GM20000 (cell line): ENCODE data around the gene XRCC6.
"Not testable (repeated sequence)": the region's sequence is repeated elsewhere in the genome, so short reads cannot be mapped to it uniquely, and the experiment has no call there.

ENCODE experiments used
- DNase-seq: peaks from one replicate; pipeline ENCODE4 v3.0.0; 2012; ENCODE audit warnings: low spot score
- CTCF ChIP-seq: IDR thresholded peaks from 2 replicates; pipeline ENCODE4 v1.5.1; 2012; ENCODE audit warnings: mild to moderate bottlenecking, control low read depth; ENCODE audit errors: extremely low read depth, missing control alignments

XRCC6 gene

GRCh38 chr22:41657709-41658108, 36.6 kb downstream of the XRCC6 start:
- TF ChIP-seq CTCF = no peak
- DNase-seq = no peak

- DNase-seq = no peak
- no peak for TF ChIP-seq CTCF
These were observed 37.8 kb downstream of the XRCC6 start for GRCh38 chr22:41658869-41659268.

GRCh38 chr22:41659941-41660340, 38.8 kb downstream of the XRCC6 start:
- no peak for DNase-seq
- no peak for TF ChIP-seq CTCF

- DNase-seq = no peak
- no peak for TF ChIP-seq CTCF
These were observed 39.3 kb downstream of the XRCC6 start for GRCh38 chr22:41660416-41660815.

- no peak for DNase-seq
- no peak for TF ChIP-seq CTCF
These were observed 40.0 kb downstream of the XRCC6 start for GRCh38 chr22:41661088-41661487.

- DNase-seq = no peak
- TF ChIP-seq CTCF = no peak
These were observed 40.6 kb downstream of the XRCC6 start for GRCh38 chr22:41661713-41662112.

- DNase-seq = not testable (repeated sequence)
These were observed 42.5 kb downstream of the XRCC6 start for GRCh38 chr22:41663594-41663993.

- no peak for TF ChIP-seq CTCF
- no peak for DNase-seq
These were observed 43.4 kb downstream of the XRCC6 start for GRCh38 chr22:41664490-41664889.
